ENCODE data around the gene AURKAIP1. TPM values are rescaled to one million over a fixed set of nuclear protein-coding genes. Genes with fewer than 3 reads are reported as not detected.

AURKAIP1 gene
- polyA plus RNA-seq, 3 donors from 2014 or later, result 168 to 216 (median 190) TPM

GRCh38 chr1:1331068-1331965, 43.7 kb downstream of the AURKAIP1 start, which contains the start of gene TAS1R3:
Gene TAS1R3, plus strand, starts transcription at chr1:1331280. Its CDS starts 66 bp downstream, at chr1:1331346.
- H3K27me3 Mint-ChIP-seq (ENCODE audit: low read depth in 3 of 3), result peaks cover 0 to 3% (median 2%) of the 10 kb centered on the region in 3 donors
- H3K9me3 Mint-ChIP-seq, result no peaks in the 10 kb centered on the region
- peaks cover 0 to under 1% of the 10 kb centered on the region in 2 donors for H3K4me1 Mint-ChIP-seq
- H3K27ac Mint-ChIP-seq, result no peak within 1 kb of the TSS
- no peaks in the 10 kb centered on the region for H3K36me3 Mint-ChIP-seq
- no peak for DNase-seq
- no peak within 1 kb of the TSS for H3K4me3 Mint-ChIP-seq

- DNase-seq, result no peak
- Mint-ChIP-seq H3K36me3 (no peaks in the 10 kb centered on the region), H3K27me3 (ENCODE audit: low read depth in 3 of 3) (peaks cover 0 to 3% (median 2%) of the 10 kb centered on the region in 3 donors), H3K9me3 (no peaks in the 10 kb centered on the region), H3K4me1 (peaks cover 0 to 6% of the 10 kb centered on the region in 2 donors), H3K27ac (no peak overlapping the region), H3K4me3 (no peak overlapping the region)
These were observed 44.5 kb downstream of the AURKAIP1 start for GRCh38 chr1:1330366-1331067.

- H3K4me1 Mint-ChIP-seq, result peaks cover 0 to 10% of the 10 kb centered on the region in 2 donors
- DNase-seq, result no peak
- no peaks in the 10 kb centered on the region for H3K36me3 Mint-ChIP-seq
- H3K4me3 Mint-ChIP-seq, result no peak overlapping the region
- no peaks in the 10 kb centered on the region for H3K9me3 Mint-ChIP-seq
- H3K27me3 Mint-ChIP-seq (ENCODE audit: low read depth in 3 of 3), result peaks cover 0 to 3% (median 2%) of the 10 kb centered on the region in 3 donors
- H3K27ac Mint-ChIP-seq, result peak overlapping the region in 2 of 6 donors; percentile 35 to 64
These were observed 45.5 kb downstream of the AURKAIP1 start for GRCh38 chr1:1329304-1330210.

GRCh38 chr1:1328254-1328653, 46.8 kb downstream of the AURKAIP1 start:
- Mint-ChIP-seq H3K27me3 (ENCODE audit: low read depth in 3 of 3) (peaks cover 1 to 5% (median 2%) of the 10 kb centered on the region in 3 donors), H3K36me3 (no peaks in the 10 kb centered on the region), H3K4me1 (peaks cover 6 to 14% of the 10 kb centered on the region in 2 donors), H3K4me3 (no peak overlapping the region), H3K27ac (no peak overlapping the region), H3K9me3 (no peaks in the 10 kb centered on the region)
- DNase-seq, result no peak

- DNase-seq, result no peak
- Mint-ChIP-seq H3K27ac (no peak overlapping the region), H3K4me1 (peaks cover 16 to 19% of the 10 kb centered on the region in 2 donors), H3K27me3 (ENCODE audit: low read depth in 3 of 3) (peaks cover 1 to 5% (median 4%) of the 10 kb centered on the region in 3 donors), H3K9me3 (no peaks in the 10 kb centered on the region), H3K36me3 (no peaks in the 10 kb centered on the region), H3K4me3 (peak overlapping the region in 1 of 5 donors; percentile 39)
These were observed 47.7 kb downstream of the AURKAIP1 start for GRCh38 chr1:1327291-1327690.

GRCh38 chr1:1326075-1326605, 48.9 kb downstream of the AURKAIP1 start:
- Mint-ChIP-seq H3K9me3 (no peaks in the 10 kb centered on the region), H3K36me3 (no peaks in the 10 kb centered on the region), H3K27ac (no peak overlapping the region), H3K4me3 (peak overlapping the region; percentile 20 to 59 (median 47)), H3K27me3 (ENCODE audit: low read depth in 3 of 3) (peaks cover 1 to 5% (median 4%) of the 10 kb centered on the region in 3 donors), H3K4me1 (peaks cover 20 to 26% of the 10 kb centered on the region in 2 donors)
- no peak for DNase-seq

- no peak for DNase-seq
- H3K4me1 Mint-ChIP-seq, result peaks cover 20 to 26% of the 10 kb centered on the region in 2 donors
- no peaks in the 10 kb centered on the region for H3K9me3 Mint-ChIP-seq
- H3K4me3 Mint-ChIP-seq, result peak overlapping the region; percentile 58 to 75 (median 72)
- no peaks in the 10 kb centered on the region for H3K36me3 Mint-ChIP-seq
- peaks cover 1 to 5% (median 4%) of the 10 kb centered on the region in 3 donors for H3K27me3 Mint-ChIP-seq (ENCODE audit: low read depth in 3 of 3)
- peak overlapping the region in 3 of 6 donors; percentile 55 to 65 (median 61) for H3K27ac Mint-ChIP-seq
These were observed 49.5 kb downstream of the AURKAIP1 start for GRCh38 chr1:1325288-1326074.

GRCh38 chr1:1324524-1325287, 50.3 kb downstream of the AURKAIP1 start, which contains the start of the genes CPTP and INTS11:
Gene CPTP, plus strand, starts transcription at chr1:1324802. Its CDS starts 2,109 bp downstream, at chr1:1326911.
Gene INTS11, minus strand, starts transcription at chr1:1324660. Its CDS starts 52 bp downstream, at chr1:1324608.
- peak; percentile 95 to 96 (median 96) for DNase-seq
- H3K4me1 Mint-ChIP-seq, result peaks cover 22 to 29% of the 10 kb centered on the region in 2 donors
- H3K4me3 Mint-ChIP-seq, result peak within 1 kb of the TSS; percentile 85 to 97 (median 92)

GRCh38 chr1:1324084-1324523, 50.9 kb downstream of the AURKAIP1 start:
- no peaks in the 10 kb centered on the region for H3K9me3 Mint-ChIP-seq
- H3K36me3 Mint-ChIP-seq, result no peaks in the 10 kb centered on the region
- H3K27me3 Mint-ChIP-seq (ENCODE audit: low read depth in 3 of 3), result peaks cover 1 to 4% (median 2%) of the 10 kb centered on the region in 3 donors
- peak overlapping the region in 2 of 6 donors; percentile 78 to 87 for H3K27ac Mint-ChIP-seq
- peaks cover 27 to 31% of the 10 kb centered on the region in 2 donors for H3K4me1 Mint-ChIP-seq
- DNase-seq, result no peak
- H3K4me3 Mint-ChIP-seq, result peak overlapping the region; percentile 13 to 87 (median 78)

More at GRCh38 chr1:1324524-1325287, 50.3 kb downstream of the AURKAIP1 start, which contains the start of the genes CPTP and INTS11:
- no peaks in the 10 kb centered on the region for H3K9me3 Mint-ChIP-seq
- H3K27me3 Mint-ChIP-seq (ENCODE audit: low read depth in 3 of 3), result peaks cover 1 to 4% (median 3%) of the 10 kb centered on the region in 3 donors
- no peaks in the 10 kb centered on the region for H3K36me3 Mint-ChIP-seq
- peak within 1 kb of the TSS; percentile 76 to 94 (median 88) for H3K27ac Mint-ChIP-seq

All from immature natural killer cell (primary cell).